Islet of Langerhans (tissue), 1 donor: ENCODE results near the gene PDE3A.

Experiments used
- FAIRE-seq: peaks from one replicate; lab custom pipeline; 2011; peaks lifted over from hg19 to GRCh38; lab: Jason Lieb, UNC

The PDE3A gene

GRCh38 chr12:20495997-20496396 lies 127.7 kb downstream of the PDE3A start:
- FAIRE-seq = no peak

- FAIRE-seq = no peak
These were observed 129.4 kb downstream of the PDE3A start for GRCh38 chr12:20497707-20498106.

- no peak for FAIRE-seq
These were observed 133.6 kb downstream of the PDE3A start for GRCh38 chr12:20501958-20502357.

GRCh38 chr12:20503858-20504257 lies 135.5 kb downstream of the PDE3A start:
- no peak for FAIRE-seq

- FAIRE-seq = no peak
These were observed 136.7 kb downstream of the PDE3A start for GRCh38 chr12:20505056-20505455.

GRCh38 chr12:20507056-20507455 lies 138.7 kb downstream of the PDE3A start:
- FAIRE-seq = no peak

GRCh38 chr12:20507711-20508110 lies 139.4 kb downstream of the PDE3A start:
- no peak for FAIRE-seq

GRCh38 chr12:20508359-20508758 lies 140.0 kb downstream of the PDE3A start:
- FAIRE-seq = no peak

- no peak for FAIRE-seq
These were observed 140.6 kb downstream of the PDE3A start for GRCh38 chr12:20508962-20509361.

- FAIRE-seq = no peak
These were observed 142.5 kb downstream of the PDE3A start for GRCh38 chr12:20510811-20511210.

- peak; percentile 9 for FAIRE-seq
These were observed 144.9 kb downstream of the PDE3A start for GRCh38 chr12:20513189-20513588.

GRCh38 chr12:20514598-20514997 lies 146.3 kb downstream of the PDE3A start:
- FAIRE-seq = no peak

- no peak for FAIRE-seq
These were observed 152.2 kb downstream of the PDE3A start for GRCh38 chr12:20520532-20520931.

- FAIRE-seq = peak; percentile 33
These were observed 155.3 kb downstream of the PDE3A start for GRCh38 chr12:20523658-20524057.

GRCh38 chr12:20524113-20524512 lies 155.8 kb downstream of the PDE3A start:
- FAIRE-seq = no peak

- FAIRE-seq = no peak
These were observed 156.8 kb downstream of the PDE3A start for GRCh38 chr12:20525064-20525610.

- no peak for FAIRE-seq
These were observed 159.3 kb downstream of the PDE3A start for GRCh38 chr12:20527417-20528163.

GRCh38 chr12:20528208-20528607 lies 159.9 kb downstream of the PDE3A start:
- no peak for FAIRE-seq

GRCh38 chr12:20546267-20546666 lies 177.9 kb downstream of the PDE3A start:
- no peak for FAIRE-seq

- peak; percentile 43 for FAIRE-seq
These were observed 179.7 kb downstream of the PDE3A start for GRCh38 chr12:20547816-20548575.

- no peak for FAIRE-seq
These were observed 180.3 kb downstream of the PDE3A start for GRCh38 chr12:20548611-20549010.

- FAIRE-seq = no peak
These were observed 180.9 kb downstream of the PDE3A start for GRCh38 chr12:20549108-20549719.
